ENCODE data around the gene GRM8.

DNA sequence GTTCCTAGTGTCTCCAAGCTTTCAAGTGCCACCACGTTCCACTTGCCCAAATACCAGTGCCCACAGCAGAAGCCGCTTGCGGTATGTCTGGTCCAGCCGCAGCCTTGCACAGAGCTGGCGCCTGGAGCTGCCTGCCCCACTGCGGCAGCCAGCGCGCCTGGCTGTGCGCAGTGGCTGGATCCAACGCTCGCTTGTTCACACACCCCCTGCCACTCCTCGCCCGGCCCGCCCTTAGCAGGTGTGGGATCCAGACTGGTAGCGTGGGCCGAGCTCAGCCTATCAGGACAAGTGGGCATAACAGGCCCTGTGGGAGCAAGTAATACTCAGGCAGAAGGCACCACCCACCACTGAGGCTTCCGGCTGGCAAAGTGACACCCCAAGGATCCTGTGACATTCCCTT lies 294.4 kb downstream of the GRM8 start:
- no peak for TF ChIP-seq POLR2AphosphoS5 (IDR thresholded peaks at IDR 0.05; ENCODE audit: low read depth, low read length)
- TF ChIP-seq SIN3A (IDR thresholded peaks at IDR 0.05; ENCODE audit: borderline replicate concordance, insufficient read depth, low read length), result no peak
- no peak for TF ChIP-seq TAF1 (IDR thresholded peaks at IDR 0.05; ENCODE audit: borderline replicate concordance, insufficient read depth, low read length)

All from PFSK-1 (cell line).